Stimulated activated CD8-positive, alpha-beta memory T cell treated with anti-CD3 and anti-CD28 coated beads, Interleukin-4, amount 100 ng/mL, for 48 hours (primary cell): ENCODE measurements around the gene OR56A5.

Experiments
- DNase-seq: peaks from one replicate; pipeline ENCODE4 v3.0.0-alpha.2; 2020

The OR56A5 gene

GRCh38 chr11:5931061-5931460 lies 37.2 kb downstream of the OR56A5 start:
- no peak for DNase-seq

DNA sequence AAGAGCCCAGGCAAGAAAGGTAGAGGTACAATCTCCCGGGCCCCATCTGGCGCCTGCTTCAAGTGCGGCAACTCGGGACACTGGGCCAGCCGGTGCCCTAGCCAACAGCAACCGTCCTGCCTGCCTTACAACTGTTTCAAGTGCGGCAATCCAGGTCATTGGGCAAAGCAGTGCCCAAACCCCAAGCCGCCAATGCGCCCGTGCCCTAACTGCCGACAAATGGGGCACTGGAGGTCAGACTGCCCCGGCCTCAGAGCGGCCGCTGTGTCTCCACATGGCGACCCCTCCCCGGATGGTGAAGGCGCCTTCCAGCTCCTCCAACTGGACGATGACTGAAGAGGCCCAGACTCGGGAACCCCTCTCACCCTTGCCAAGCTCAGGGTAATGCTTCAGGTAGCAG lies 37.7 kb downstream of the OR56A5 start:
- no peak for DNase-seq

- DNase-seq = no peak
Measured at GRCh38 chr11:5929571-5930368, 38.5 kb downstream of the OR56A5 start.

- DNase-seq = no peak
Measured at GRCh38 chr11:5928811-5929210, 39.5 kb downstream of the OR56A5 start.

GRCh38 chr11:5928271-5928670 lies 40.0 kb downstream of the OR56A5 start:
- no peak for DNase-seq

GRCh38 chr11:5923794-5924193 lies 44.5 kb downstream of the OR56A5 start:
- no peak for DNase-seq

- DNase-seq = no peak
Measured at GRCh38 chr11:5923427-5923776, 44.9 kb downstream of the OR56A5 start.

DNA sequence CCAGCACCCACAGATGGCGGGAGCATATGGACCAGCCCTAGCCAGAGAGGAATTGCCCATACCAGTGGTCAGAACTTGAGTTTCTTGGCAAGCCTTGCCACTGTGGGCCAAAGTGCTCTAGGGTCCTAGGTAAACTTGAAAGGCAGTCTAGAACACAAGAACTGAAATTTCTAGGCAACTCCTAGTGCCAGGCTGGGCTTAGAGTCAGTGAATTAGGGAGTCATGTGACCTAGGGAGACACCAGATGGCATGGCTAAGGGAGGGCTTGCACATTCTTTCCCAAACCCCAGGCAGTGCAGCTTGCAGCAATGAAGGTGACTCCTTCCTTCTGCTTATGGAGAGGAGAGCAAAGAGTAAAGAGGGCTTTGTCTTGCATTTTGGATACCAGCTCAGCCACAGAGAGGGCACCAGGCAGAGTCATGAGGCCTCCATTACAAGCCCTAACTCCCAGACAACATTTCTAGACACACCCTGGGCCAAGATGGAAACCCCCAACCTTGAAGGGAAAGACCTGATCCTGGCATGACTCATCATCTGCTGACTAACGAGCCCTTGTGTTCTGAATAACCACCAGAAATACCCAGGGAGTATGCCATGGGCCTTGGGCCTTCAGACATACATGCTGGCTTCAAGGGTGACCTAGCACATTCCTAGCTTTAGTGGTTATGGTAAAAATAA lies 45.4 kb downstream of the OR56A5 start:
- peak; percentile 29 for DNase-seq
